K562 (cell line): Measurements from ENCODE around the gene TULP1. TPM values are rescaled to one million over a fixed set of nuclear protein-coding genes. Genes with fewer than 3 reads are reported as not detected.

Experiments used
- ATAC-seq: fragments of 200-7000 bp; cut with Tn5 transposase; 3 replicates; pipeline ENCODE4 v1.9.1; 2020; ENCODE audit warnings: moderate library complexity
- BruUV-seq: library from RNA; stranded (reverse); fragments of 400-500 nt; replicated peaks from 2 replicates; lab custom pipeline; 2021; lab: Mats Ljungman, UMichigan
- CTCF ChIA-PET: fragments of 300-600 bp; formaldehyde crosslinking; extraction: SDS; loops from one replicate; lab custom pipeline; 2021; ENCODE audit warnings: low intra/inter-chr PET ratio; lab: Yijun Ruan, JAX
- POLR2A ChIA-PET: fragments of 300-600, 350-650 bp; sonication (Branson Sonifier 250); formaldehyde crosslinking; extraction: SDS; loops from one replicate; lab custom pipeline; 2021; ENCODE audit warnings: antibody characterized with exemption, inconsistent platforms; lab: Yijun Ruan, JAX
- DNase-seq, 4 experiments: peaks; one replicate each; pipeline versions ENCODE4 v3.0.0 to v3.0.0-alpha.2; 2011 to 2018; ENCODE audit warnings: low spot score in 3 of 4, mixed read lengths in 3 of 4; ENCODE audit errors: extremely low read depth in 1 of 4
- FAIRE-seq: peaks from 2 replicates; lab custom pipeline; 2011; peaks lifted over from hg19 to GRCh38; lab: Jason Lieb, UNC
- H2AFZ ChIP-seq: 2 replicates; pipeline ENCODE4 v1.6.0; 2011; ENCODE audit warnings: low read depth, low read length, control low read depth, inconsistent platforms
- H3K27ac ChIP-seq: fragments of 200-600 bp; 3 replicates; pipeline ENCODE4 v1.8.0; 2011; ENCODE audit warnings: low read depth, mild to moderate bottlenecking, control low read depth, inconsistent platforms, low read length, moderate library complexity, mixed read lengths; ENCODE audit errors: extremely low read depth
- H3K27me3 ChIP-seq, 2 experiments: fragments of 300-600 bp in 1 of 2; 2 replicates in 1 of 2; 3 replicates in 1 of 2; pipeline versions ENCODE4 v1.6.0 to v1.8.0; 2011; ENCODE audit warnings: inconsistent platforms in 2 of 2, low read length in 2 of 2, mild to moderate bottlenecking in 1 of 2, mixed read lengths in 1 of 2, moderate library complexity in 1 of 2; ENCODE audit not compliant: control insufficient read depth in 2 of 2, insufficient read depth in 2 of 2
- H3K36me3 ChIP-seq: fragments of 300-600 bp; 3 replicates; pipeline ENCODE4 v1.8.0; 2011; ENCODE audit warnings: mild to moderate bottlenecking, low read length, inconsistent platforms; ENCODE audit not compliant: control insufficient read depth, insufficient read depth
- H3K4me1 ChIP-seq, 2 experiments: fragments of 200-600 bp in 1 of 2; replicated peaks in 1 of 2; 2 replicates in 1 of 2; 3 replicates in 1 of 2; pipeline versions ENCODE4 v1.5.1 to v1.8.0; 2011; ENCODE audit warnings: inconsistent platforms in 2 of 2, low read length in 2 of 2, mild to moderate bottlenecking in 1 of 2, mixed read lengths in 1 of 2, moderate library complexity in 1 of 2; ENCODE audit not compliant: control insufficient read depth in 2 of 2, insufficient read depth in 2 of 2
- H3K4me2 ChIP-seq: 2 replicates; pipeline ENCODE4 v1.6.1; 2011; ENCODE audit warnings: low read length, control low read depth, inconsistent platforms, mixed read lengths; ENCODE audit not compliant: insufficient read depth
- H3K4me3 ChIP-seq: fragments of 200-600 bp; sonication (generic), shearing (Covaris generic); 2 replicates; pipeline ENCODE4 v1.5.1; 2016; ENCODE audit warnings: control low read depth, inconsistent platforms
- H3K79me2 ChIP-seq: fragments of 200-600 bp; 3 replicates; pipeline ENCODE4 v1.8.0; 2011; ENCODE audit warnings: low read length, inconsistent platforms; ENCODE audit not compliant: control insufficient read depth, insufficient read depth
- H3K9ac ChIP-seq, 2 experiments: 2 replicates each; pipeline versions ENCODE4 v1.6.0 to v1.6.1; 2011; ENCODE audit warnings: low read depth in 2 of 2, low read length in 2 of 2, control low read depth in 1 of 2, inconsistent platforms in 1 of 2, mild to moderate bottlenecking in 1 of 2, mixed read lengths in 1 of 2; ENCODE audit not compliant: insufficient read depth in 1 of 2
- H3K9me1 ChIP-seq: one replicate; pipeline ENCODE4 v1.6.0; 2011; ENCODE audit warnings: inconsistent platforms, mild to moderate bottlenecking, low read length, moderate library complexity; ENCODE audit not compliant: control insufficient read depth, insufficient read depth
- H3K9me3 ChIP-seq: replicated peaks from 2 replicates; pipeline ENCODE4 v1.5.1; 2011; ENCODE audit warnings: low read depth, low read length, inconsistent platforms; ENCODE audit not compliant: control insufficient read depth, insufficient read depth
- H4K20me1 ChIP-seq: replicated peaks from 2 replicates; pipeline ENCODE4 v1.6.1; 2011; ENCODE audit warnings: low read length, inconsistent platforms, mixed read lengths; ENCODE audit not compliant: control insufficient read depth, insufficient read depth
- BCL6 ChIP-seq: fragments of 250-450 bp; sonication (Bioruptor Pico); IDR thresholded peaks from 2 replicates; pipeline ENCODE4 v1.4.0; 2020
- HDAC6 ChIP-seq: IDR thresholded peaks from 2 replicates; pipeline ENCODE4 v1.6.1; 2012; ENCODE audit warnings: low read depth, mild to moderate bottlenecking, control low read depth, inconsistent platforms, low read length, moderate library complexity
- HNRNPK ChIP-seq: fragments of 200-400 bp; formaldehyde crosslinking; IDR thresholded peaks from one replicate; pipeline ENCODE4 v1.6.1; 2018; ENCODE audit warnings: mild to moderate bottlenecking, low read depth, low read length; ENCODE audit not compliant: poor library complexity, severe bottlenecking
- MGA ChIP-seq: fragments of 450-650 bp; IDR thresholded peaks from 2 replicates; pipeline ENCODE4 v1.6.1; 2016; ENCODE audit warnings: mild to moderate bottlenecking, moderate library complexity
- ZBTB7A ChIP-seq: IDR thresholded peaks from 2 replicates; pipeline ENCODE4 v1.6.1; 2011; ENCODE audit warnings: low read depth, mild to moderate bottlenecking, low read length, moderate library complexity, borderline replicate concordance; ENCODE audit not compliant: control insufficient read depth
- ZNF449 ChIP-seq: fragments of 250-450 bp; sonication (Bioruptor Pico); IDR thresholded peaks from 2 replicates; pipeline ENCODE4 v1.8.0; 2022; ENCODE audit warnings: moderate library complexity, mild to moderate bottlenecking, inconsistent platforms
- WGBS: fragments of 100-300 bp; shearing (Covaris generic); methylation state at CpG from one replicate; pipeline ENCODE4 v1.1.6; 2016; ENCODE audit warnings: low coverage, mixed read lengths; ENCODE audit not compliant: insufficient coverage; ENCODE audit errors: missing lambda C conversion rate; 5-methylcytosine and 5-hydroxymethylcytosine counted together
- in situ Hi-C: fragments of 300-500 bp; cut with MboI; formaldehyde crosslinking; loops from 4 replicates; pipeline ENCODE4 v1.15.0; 2018; ENCODE audit warnings: inconsistent platforms, mixed read lengths
- intact Hi-C: fragments of 100-400 bp; cut with micrococcal nuclease; formaldehyde crosslinking; loops from 2 replicates; pipeline ENCODE4 v1.14.2; 2022
- polyA plus RNA-seq, 8 experiments: library from polyadenylated mRNA; depleted of rRNA in 4 of 8; stranded (reverse) in 5 of 8; unstranded in 3 of 8; fragments of >200 nt; fragmentation: Nextera tagmentation in 2 of 8; fragmentation: Illumina TruSeq in 1 of 8; extraction: Ambion mirVana in 2 of 8; extraction: Trizol in 1 of 8; gene quantifications; 2 replicates each; pipeline versions ENCODE4 v1.2.1 to v1.2.3, GENCODE V29; 2011 to 2014; ENCODE audit warnings: inconsistent platforms in 1 of 8, missing spikeins in 1 of 8
- total RNA-seq, 7 experiments: library from RNA; depleted of rRNA in 6 of 7; stranded (reverse); fragments of >200 nt in 6 of 7; fragmentation: Illumina TruSeq in 2 of 7; extraction: Trizol in 2 of 7; gene quantifications; 2 replicates each; pipeline versions ENCODE4 v1.2.1 to v1.2.3, GENCODE V29; 2011 to 2021; ENCODE audit warnings: low replicate concordance in 1 of 7

The TULP1 gene
- total and polyA plus RNA-seq, 9 of the 15 experiments (the other 6 are each of a cell fraction or from before 2014, with no cell fraction given) = 0.06 to 0.17 (median 0.09) TPM; not detected in 6

GRCh38 chr6:35468181-35468979 is 44.3 kb downstream of the TULP1 start, which contains the start of gene RPL10A:
Gene RPL10A, plus strand, starts transcription at chr6:35468401. Its CDS starts 34 bp downstream, at chr6:35468435.
- H3K27me3 ChIP-seq = no peaks in the 10 kb centered on the region; a peak in 1 of 5 replicates
- H3K27ac ChIP-seq = peak within 1 kb of the TSS; percentile 93
- CTCF ChIA-PET = interaction anchor here (0.5 to 2.6 kb wide), 6 partner anchors 126 to 179 kb away, joined by 3 to 17 read pairs (median 5); partner anchors contain the start of genes DEF6 and PPARD
- peaks cover 23 to 24% of the 10 kb centered on the region in 2 experiments; a peak in 4 of 5 replicates for H3K4me1 ChIP-seq
- peak within 1 kb of the TSS; percentile 93 for H2AFZ ChIP-seq
- WGBS = under 1% methylated on average over 86 of the region's 86 CpGs
- in situ Hi-C loops (loop anchor here (5.0 kb wide), 1 partner anchor 126 kb away; the partner anchor contains the start of gene PPARD), intact Hi-C loops (loop anchor here (1.0 kb wide), 3 partner anchors 15 to 171 kb away; partner anchors contain the start of genes DEF6 and PPARD)
- H3K4me2 ChIP-seq = peak within 1 kb of the TSS; percentile 100
- FAIRE-seq (peak; percentile 87), DNase-seq (peak; percentile 94 to 99 (median 96)), ATAC-seq (peak; percentile 88)
- peak within 1 kb of the TSS; percentile 99 to 100 for H3K9ac ChIP-seq
- no peaks in the 10 kb centered on the region for H3K9me1 ChIP-seq
- H4K20me1 ChIP-seq = peaks cover 37% of the 10 kb centered on the region
- H3K36me3 ChIP-seq = peaks cover 76% of the 10 kb centered on the region
- H3K9me3 ChIP-seq = 0 out of 2 replicates have a peak, but pooled peaks cover 1% of the 10 kb centered on the region
- peaks cover 44% of the 10 kb centered on the region for H3K79me2 ChIP-seq
- BruUV-seq = TSS peak; percentile 49
- POLR2A ChIA-PET = interaction anchor here (0.6 to 7.6 kb wide), 24 partner anchors 8 to 861 kb away, joined by 3 to 167 read pairs (median 4); partner anchors contain the start of genes DEF6, FANCE, TEAD3 and ZNF76
- peak within 1 kb of the TSS; percentile 91 for H3K4me3 ChIP-seq
- no peak for TF ChIP-seq BCL6 (CRISPR knock-in tag)
- 0 out of 2 replicates have a peak, but pooled peaks have one; percentile 36 for TF ChIP-seq ZNF449
- no peak for TF ChIP-seq HNRNPK
- no peak for TF ChIP-seq HDAC6
- TF ChIP-seq MGA = peak; percentile 87
- TF ChIP-seq ZBTB7A = peak; percentile 94
